CD14-positive monocyte (primary cell): Measurements from ENCODE around the gene RRP8. TPM values are rescaled to one million over a fixed set of nuclear protein-coding genes. Genes with fewer than 3 reads are reported as not detected.

ENCODE experiments used
- DNase-seq, 3 donors: peaks; one replicate each; pipeline ENCODE4 v3.0.0-alpha.2; 2011 to 2022
- H2AFZ ChIP-seq: 2 replicates; pipeline ENCODE4 v1.6.0; 2012; ENCODE audit warnings: mild to moderate bottlenecking, low read depth, low read length, inconsistent platforms; ENCODE audit not compliant: insufficient read depth, poor library complexity, severe bottlenecking
- H3K27ac ChIP-seq, 2 donors: 1 replicate in 1 of 2; 2 replicates in 1 of 2; pipeline ENCODE4 v1.5.1; 2012 to 2013; ENCODE audit warnings: low read length in 2 of 2, control low read depth in 1 of 2, inconsistent platforms in 1 of 2, low read depth in 1 of 2, mild to moderate bottlenecking in 1 of 2
- H3K27me3 ChIP-seq, 2 donors: one replicate each; pipeline versions ENCODE4 v1.6.0 to v1.6.1; 2011 to 2013; ENCODE audit warnings: low read length in 2 of 2; ENCODE audit not compliant: control insufficient read depth in 2 of 2, insufficient read depth in 2 of 2
- H3K36me3 ChIP-seq, 2 donors: replicated peaks in 1 of 2; 1 replicate in 1 of 2; 2 replicates in 1 of 2; pipeline versions ENCODE4 v1.5.1 to v1.6.1; 2012 to 2013; ENCODE audit warnings: low read length in 2 of 2, control low read depth in 1 of 2, inconsistent platforms in 1 of 2, mild to moderate bottlenecking in 1 of 2; ENCODE audit not compliant: insufficient read depth in 2 of 2, control insufficient read depth in 1 of 2
- H3K4me1 ChIP-seq, 2 donors: 1 replicate in 1 of 2; 2 replicates in 1 of 2; pipeline versions ENCODE4 v1.5.1 to v1.6.1; 2012 to 2013; ENCODE audit warnings: low read length in 2 of 2, control low read depth in 1 of 2, inconsistent platforms in 1 of 2, mild to moderate bottlenecking in 1 of 2, moderate library complexity in 1 of 2; ENCODE audit not compliant: insufficient read depth in 2 of 2, control insufficient read depth in 1 of 2
- H3K4me2 ChIP-seq: replicated peaks from 2 replicates; pipeline ENCODE3; 2012; ENCODE audit warnings: low read length, moderate library complexity, mild to moderate bottlenecking; ENCODE audit not compliant: poor library complexity, severe bottlenecking; ENCODE audit errors: extremely low read depth
- H3K4me3 ChIP-seq, 3 experiments: fragments of 200-600 bp in 1 of 3; sonication (generic) in 1 of 3; replicated peaks in 1 of 3; 1 replicate in 2 of 3; 2 replicates in 1 of 3; pipeline ENCODE4 v1.5.1; 2011 to 2013; ENCODE audit warnings: low read length in 3 of 3, mild to moderate bottlenecking in 3 of 3, control low read depth in 2 of 3, low read depth in 2 of 3, inconsistent platforms in 1 of 3, moderate library complexity in 1 of 3
- H3K79me2 ChIP-seq: 2 replicates; pipeline ENCODE4 v1.6.0; 2012; ENCODE audit warnings: mild to moderate bottlenecking, control low read depth, inconsistent platforms, low read length, moderate library complexity; ENCODE audit not compliant: insufficient read depth
- H3K9ac ChIP-seq: 2 replicates; pipeline ENCODE4 v1.6.0; 2017; ENCODE audit warnings: low read length, mild to moderate bottlenecking; ENCODE audit not compliant: insufficient read depth, poor library complexity, severe bottlenecking
- H3K9me3 ChIP-seq, 2 donors: replicated peaks in 1 of 2; 1 replicate in 1 of 2; 2 replicates in 1 of 2; pipeline versions ENCODE4 v1.5.1 to v1.6.1; 2012 to 2013; ENCODE audit warnings: low read length in 2 of 2, control low read depth in 1 of 2; ENCODE audit not compliant: control insufficient read depth in 1 of 2, insufficient read depth in 1 of 2
- H4K20me1 ChIP-seq: 2 replicates; pipeline ENCODE4 v1.6.0; 2012; ENCODE audit warnings: mild to moderate bottlenecking, low read length, control low read depth, moderate library complexity; ENCODE audit not compliant: insufficient read depth
- H3K27ac Mint-ChIP-seq, 7 donors: one replicate each; pipeline ENCODE4 v1.8.0; 2020; ENCODE audit warnings: mild to moderate bottlenecking in 7 of 7, mixed read lengths in 7 of 7, moderate library complexity in 6 of 7, inconsistent platforms in 2 of 7
- H3K27me3 Mint-ChIP-seq, 3 donors: one replicate each; pipeline ENCODE4 v1.8.0; 2021 to 2022; ENCODE audit warnings: low read depth in 3 of 3, mild to moderate bottlenecking in 3 of 3, mixed read lengths in 3 of 3, moderate library complexity in 3 of 3, inconsistent platforms in 1 of 3
- H3K36me3 Mint-ChIP-seq, 2 donors: one replicate each; pipeline ENCODE4 v1.8.0; 2020; ENCODE audit warnings: mixed read lengths in 2 of 2, inconsistent platforms in 1 of 2, mild to moderate bottlenecking in 1 of 2
- H3K4me1 Mint-ChIP-seq: one replicate; pipeline ENCODE4 v1.8.0; 2020; ENCODE audit warnings: mild to moderate bottlenecking, mixed read lengths
- H3K4me3 Mint-ChIP-seq, 2 donors: one replicate each; pipeline ENCODE4 v1.8.0; 2020; ENCODE audit warnings: mild to moderate bottlenecking in 2 of 2, mixed read lengths in 2 of 2, moderate library complexity in 1 of 2
- H3K9me3 Mint-ChIP-seq, 7 donors: one replicate each; pipeline ENCODE4 v1.8.0; 2020 to 2022; ENCODE audit warnings: mixed read lengths in 7 of 7, mild to moderate bottlenecking in 6 of 7, moderate library complexity in 6 of 7, inconsistent platforms in 2 of 7
- WGBS: methylation state at CpG from one replicate; pipeline ENCODE4 v1.1.5; 2013; ENCODE audit warnings: missing lambda C conversion rate; ENCODE audit not compliant: insufficient coverage; 5-methylcytosine and 5-hydroxymethylcytosine counted together
- intact Hi-C, 2 donors: fragments of 100-400 bp; cut with micrococcal nuclease; formaldehyde crosslinking; loops; one replicate each; pipeline versions ENCODE4 v1.15.0 to v1.15.1; 2023
- polyA plus RNA-seq, 3 donors: library from polyadenylated mRNA; depleted of rRNA in 1 of 3; unstranded in 2 of 3; stranded (reverse) in 1 of 3; fragments of 300-500 nt in 2 of 3; fragments of >200 nt in 1 of 3; fragmentation: Illumina TruSeq in 2 of 3; gene quantifications; 1 replicate in 2 of 3; 2 replicates in 1 of 3; pipeline ENCODE4 v1.2.3, GENCODE V29; 2012 to 2021
- TF ChIP-seq, protein P1 (sequence below): fragments of 200-600 bp; IDR thresholded peaks from one replicate; pipeline ENCODE4 v1.8.0; 2022; ENCODE audit warnings: antibody characterized with exemption, mild to moderate bottlenecking

RRP8 gene
- polyA plus RNA-seq, 3 donors: 7.2 to 14.1 (median 11.9) TPM

DNA sequence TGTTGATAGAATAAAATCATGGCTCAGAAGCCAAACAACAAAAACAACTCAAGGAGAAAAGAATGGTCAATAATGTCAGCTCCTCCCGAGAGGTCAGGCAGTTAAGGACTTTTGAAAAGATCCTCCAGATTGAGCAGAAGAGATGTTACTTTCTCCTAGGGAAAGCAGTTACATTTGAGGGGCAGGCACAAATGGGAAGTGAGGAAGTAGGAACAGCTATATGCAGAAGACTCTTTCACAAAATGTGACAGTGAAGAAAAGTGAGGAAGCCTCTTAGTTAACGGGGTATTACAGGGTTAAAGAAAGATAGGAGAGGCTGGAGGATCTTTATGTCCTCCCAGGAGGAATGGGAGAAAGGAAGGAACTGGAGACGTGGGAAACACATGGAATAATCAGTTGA is 48.8 kb upstream of the RRP8 start:
- Mint-ChIP-seq H3K4me3 (no peak overlapping the region), H3K27ac (no peak overlapping the region), H3K4me1 (peaks cover 9% of the 10 kb centered on the region), H3K27me3 (peaks cover 13 to 14% (median 14%) of the 10 kb centered on the region in 3 donors), H3K36me3 (no peaks in the 10 kb centered on the region), H3K9me3 (peaks cover 0 to 4% (median 0%) of the 10 kb centered on the region in 7 donors)
- intact Hi-C loops: loop anchor here (5.0 kb wide), 2 partner anchors 40 to 50 kb away; partner anchors contain the start of genes ILK (in 1 of the 2), RRP8 (in 1 of the 2) and TAF10 (in 1 of the 2)
- Histone ChIP-seq H3K9me3 (peaks cover 0 to 5% of the 10 kb centered on the region in 2 donors), H3K9ac (no peak overlapping the region), H4K20me1 (no peaks in the 10 kb centered on the region), H3K4me3 (no peak overlapping the region), H3K36me3 (no peaks in the 10 kb centered on the region), H2AFZ (no peak overlapping the region), H3K79me2 (no peaks in the 10 kb centered on the region), H3K27me3 (peaks cover 28% of the 10 kb centered on the region in 2 donors), H3K4me2 (no peak overlapping the region), H3K27ac (no peak overlapping the region), H3K4me1 (peaks cover 25 to 30% of the 10 kb centered on the region in 2 donors)
- 41% methylated on average over 2 of the region's 3 CpGs for WGBS
- TF ChIP-seq, protein P1, sequence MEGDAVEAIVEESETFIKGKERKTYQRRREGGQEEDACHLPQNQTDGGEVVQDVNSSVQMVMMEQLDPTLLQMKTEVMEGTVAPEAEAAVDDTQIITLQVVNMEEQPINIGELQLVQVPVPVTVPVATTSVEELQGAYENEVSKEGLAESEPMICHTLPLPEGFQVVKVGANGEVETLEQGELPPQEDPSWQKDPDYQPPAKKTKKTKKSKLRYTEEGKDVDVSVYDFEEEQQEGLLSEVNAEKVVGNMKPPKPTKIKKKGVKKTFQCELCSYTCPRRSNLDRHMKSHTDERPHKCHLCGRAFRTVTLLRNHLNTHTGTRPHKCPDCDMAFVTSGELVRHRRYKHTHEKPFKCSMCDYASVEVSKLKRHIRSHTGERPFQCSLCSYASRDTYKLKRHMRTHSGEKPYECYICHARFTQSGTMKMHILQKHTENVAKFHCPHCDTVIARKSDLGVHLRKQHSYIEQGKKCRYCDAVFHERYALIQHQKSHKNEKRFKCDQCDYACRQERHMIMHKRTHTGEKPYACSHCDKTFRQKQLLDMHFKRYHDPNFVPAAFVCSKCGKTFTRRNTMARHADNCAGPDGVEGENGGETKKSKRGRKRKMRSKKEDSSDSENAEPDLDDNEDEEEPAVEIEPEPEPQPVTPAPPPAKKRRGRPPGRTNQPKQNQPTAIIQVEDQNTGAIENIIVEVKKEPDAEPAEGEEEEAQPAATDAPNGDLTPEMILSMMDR: no peak
- DNase-seq: no peak

DNA sequence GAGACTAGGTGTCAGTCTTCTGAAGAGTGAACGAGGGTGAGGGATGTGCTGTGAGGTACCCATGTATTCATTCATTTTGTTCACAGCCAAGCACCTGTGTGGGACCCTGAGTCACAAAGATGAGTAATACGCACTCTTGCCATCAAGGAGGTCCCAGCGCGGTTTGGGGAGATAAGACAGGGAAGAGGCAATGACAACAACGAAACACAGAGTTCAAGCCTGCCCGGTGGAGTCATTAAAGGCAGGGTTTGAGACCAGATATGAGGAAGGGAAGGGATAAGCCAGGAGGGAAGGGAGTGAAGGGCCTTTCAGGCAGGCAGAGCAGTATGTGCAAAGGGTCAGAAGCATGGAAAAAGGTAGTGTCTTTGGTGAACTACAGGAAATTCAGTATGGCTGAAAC is 47.6 kb upstream of the RRP8 start:
- no peak overlapping the region for H3K27ac ChIP-seq
- no peaks in the 10 kb centered on the region for H3K9me3 ChIP-seq
- no peaks in the 10 kb centered on the region for H3K79me2 ChIP-seq
- H3K9ac ChIP-seq: no peak overlapping the region
- H3K36me3 Mint-ChIP-seq: no peaks in the 10 kb centered on the region
- peaks cover 1% of the 10 kb centered on the region for H3K4me1 Mint-ChIP-seq
- 89% methylated on average over 6 of the region's 6 CpGs for WGBS
- H4K20me1 ChIP-seq: no peaks in the 10 kb centered on the region
- intact Hi-C loops: loop anchor here (5.0 kb wide), 2 partner anchors 39 to 49 kb away; partner anchors contain the start of genes ILK (in 1 of the 2), RRP8 (in 1 of the 2) and TAF10 (in 1 of the 2)
- H3K27ac Mint-ChIP-seq: no peak overlapping the region
- H3K27me3 Mint-ChIP-seq: peaks cover 2% of the 10 kb centered on the region in 3 donors
- no peak for DNase-seq
- TF ChIP-seq, protein P1: no peak
- H3K4me1 ChIP-seq: peaks cover 37 to 42% of the 10 kb centered on the region in 2 donors
- no peak overlapping the region for H2AFZ ChIP-seq
- H3K4me2 ChIP-seq: no peak overlapping the region
- no peak overlapping the region for H3K4me3 Mint-ChIP-seq
- H3K27me3 ChIP-seq: peaks cover 16% of the 10 kb centered on the region in 2 donors
- H3K9me3 Mint-ChIP-seq: peaks cover 0 to 2% (median 0%) of the 10 kb centered on the region in 7 donors
- no peaks in the 10 kb centered on the region for H3K36me3 ChIP-seq
- no peak overlapping the region for H3K4me3 ChIP-seq
